ENCODE measurements around the gene HS3ST4. TPM values are rescaled to one million over a fixed set of nuclear protein-coding genes. Genes with fewer than 3 reads are reported as not detected.

The HS3ST4 gene
- total RNA-seq, 2 donors from 2014 or later = not detected

- H3K9me3 ChIP-seq = no peaks in the 10 kb centered on the region
- H3K27me3 ChIP-seq = no peaks in the 10 kb centered on the region
- no peaks in the 10 kb centered on the region for H3K4me1 ChIP-seq
- H3K36me3 ChIP-seq = no peaks in the 10 kb centered on the region
- intact Hi-C loops (cut with DNase I) = no loop called here
- no peak overlapping the region for H3K27ac ChIP-seq
- H3K4me3 ChIP-seq = no peak overlapping the region
- TF ChIP-seq CTCF (IDR thresholded peaks at IDR 0.05) = no peak
- DNase-seq = no peak
- H3K9ac ChIP-seq (ENCODE audit: low read depth in 2 of 2, low read length in 2 of 2) = no peak overlapping the region
These were observed 446.2 kb downstream of the HS3ST4 start for GRCh38 chr16:26137956-26138355.

GRCh38 chr16:26139091-26139490 lies 447.3 kb downstream of the HS3ST4 start:
- no peak overlapping the region for H3K27ac ChIP-seq
- intact Hi-C loops (cut with DNase I) = no loop called here
- TF ChIP-seq CTCF (IDR thresholded peaks at IDR 0.05) = no peak
- no peak for DNase-seq
- no peaks in the 10 kb centered on the region for H3K36me3 ChIP-seq
- no peaks in the 10 kb centered on the region for H3K4me1 ChIP-seq
- no peak overlapping the region for H3K4me3 ChIP-seq
- H3K9me3 ChIP-seq = no peaks in the 10 kb centered on the region
- H3K27me3 ChIP-seq = no peaks in the 10 kb centered on the region
- no peak overlapping the region for H3K9ac ChIP-seq (ENCODE audit: low read depth in 2 of 2, low read length in 2 of 2)

- no peak for DNase-seq
- Histone ChIP-seq H3K9me3 (no peaks in the 10 kb centered on the region), H3K4me1 (no peaks in the 10 kb centered on the region), H3K4me3 (no peak overlapping the region), H3K36me3 (no peaks in the 10 kb centered on the region), H3K27me3 (no peaks in the 10 kb centered on the region), H3K9ac (ENCODE audit: low read depth in 2 of 2, low read length in 2 of 2) (no peak overlapping the region), H3K27ac (no peak overlapping the region)
- intact Hi-C loops (cut with DNase I) = no loop called here
- TF ChIP-seq CTCF (IDR thresholded peaks at IDR 0.05) = no peak
These were observed 448.1 kb downstream of the HS3ST4 start for GRCh38 chr16:26139884-26140283.

GRCh38 chr16:26149364-26150190 lies 457.8 kb downstream of the HS3ST4 start:
- no peak overlapping the region for H3K4me3 ChIP-seq
- no peaks in the 10 kb centered on the region for H3K27me3 ChIP-seq
- H3K9me3 ChIP-seq = no peaks in the 10 kb centered on the region
- no peak for DNase-seq
- no peaks in the 10 kb centered on the region for H3K4me1 ChIP-seq
- intact Hi-C loops (cut with DNase I) = no loop called here
- H3K36me3 ChIP-seq = no peaks in the 10 kb centered on the region
- no peak overlapping the region for H3K27ac ChIP-seq
- no peak overlapping the region for H3K9ac ChIP-seq (ENCODE audit: low read depth in 2 of 2, low read length in 2 of 2)
- TF ChIP-seq CTCF (IDR thresholded peaks at IDR 0.05) = no peak

GRCh38 chr16:26155221-26155620 lies 463.5 kb downstream of the HS3ST4 start:
- intact Hi-C loops (cut with DNase I) = no loop called here
- H3K9me3 ChIP-seq = no peaks in the 10 kb centered on the region
- no peaks in the 10 kb centered on the region for H3K27me3 ChIP-seq
- H3K9ac ChIP-seq (ENCODE audit: low read depth in 2 of 2, low read length in 2 of 2) = no peak overlapping the region
- H3K4me3 ChIP-seq = no peak overlapping the region
- no peak for DNase-seq
- H3K4me1 ChIP-seq = no peaks in the 10 kb centered on the region
- H3K36me3 ChIP-seq = no peaks in the 10 kb centered on the region
- no peak overlapping the region for H3K27ac ChIP-seq
- no peak for TF ChIP-seq CTCF (IDR thresholded peaks at IDR 0.05)
